ENCODE results near the gene CST7.

The CST7 gene

GRCh38 chr20:25005661-25006060 is 56.6 kb downstream of the CST7 start:
- peaks cover 24% of the 10 kb centered on the region for H3K36me3 Mint-ChIP-seq
- H3K27ac Mint-ChIP-seq: no peak overlapping the region
- H3K9me3 Mint-ChIP-seq (ENCODE audit: low read depth): no peaks in the 10 kb centered on the region
- no peak overlapping the region for H3K4me3 Mint-ChIP-seq
- no peaks in the 10 kb centered on the region for H3K4me1 Mint-ChIP-seq (ENCODE audit: low read depth)
- H3K27me3 Mint-ChIP-seq: no peaks in the 10 kb centered on the region

- Mint-ChIP-seq H3K36me3 (peaks cover 24% of the 10 kb centered on the region), H3K27me3 (no peaks in the 10 kb centered on the region), H3K4me3 (no peak overlapping the region), H3K9me3 (ENCODE audit: low read depth) (no peaks in the 10 kb centered on the region), H3K4me1 (ENCODE audit: low read depth) (no peaks in the 10 kb centered on the region), H3K27ac (no peak overlapping the region)
Measured at GRCh38 chr20:25006431-25007167, 57.5 kb downstream of the CST7 start.

- no peaks in the 10 kb centered on the region for H3K9me3 Mint-ChIP-seq (ENCODE audit: low read depth)
Measured at GRCh38 chr20:25007491-25008305, 58.6 kb downstream of the CST7 start.

DNA sequence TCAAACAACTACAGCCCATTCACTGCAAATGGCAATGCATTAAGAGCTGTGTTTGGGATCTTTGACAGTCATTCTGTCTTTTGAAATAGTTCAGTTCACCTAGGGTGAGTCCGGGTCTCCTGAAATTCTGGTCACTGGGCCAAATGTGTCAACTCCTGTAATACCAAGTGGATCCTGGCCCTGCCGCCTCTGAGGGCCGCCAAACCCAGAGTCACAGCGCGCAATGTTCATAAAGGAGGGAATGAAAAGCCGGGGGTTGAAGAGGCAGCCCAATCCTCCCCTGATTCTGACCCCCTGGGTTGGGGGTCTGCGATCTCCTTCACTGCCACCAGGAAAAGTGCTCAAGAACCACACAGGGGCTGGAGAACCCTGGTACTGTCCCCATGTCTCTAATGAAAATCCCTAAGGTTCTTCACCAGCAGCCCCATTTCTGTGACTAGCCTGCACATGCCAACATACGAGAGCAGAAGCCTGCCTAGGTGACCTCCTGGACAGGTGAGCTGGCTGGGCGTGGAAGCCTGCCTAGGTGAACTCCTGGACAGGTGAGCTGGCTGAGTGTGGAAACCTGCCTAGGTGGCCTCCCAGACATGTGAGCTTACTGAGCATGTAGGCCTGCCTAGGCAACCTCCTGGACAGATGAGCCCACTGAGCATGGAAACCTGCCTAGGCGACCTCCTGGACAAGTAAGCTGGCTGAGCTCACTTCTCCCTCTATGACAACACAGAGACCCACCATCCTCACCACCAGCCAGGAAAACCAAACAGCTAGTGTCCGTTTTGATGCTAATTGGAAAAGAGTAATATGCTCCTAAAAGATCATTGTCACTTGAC is 59.5 kb downstream of the CST7 start:
- H3K36me3 Mint-ChIP-seq: peaks cover 11% of the 10 kb centered on the region
- no peak overlapping the region for H3K4me3 Mint-ChIP-seq
- no peak overlapping the region for H3K27ac Mint-ChIP-seq
- H3K4me1 Mint-ChIP-seq (ENCODE audit: low read depth): no peaks in the 10 kb centered on the region
- H3K9me3 Mint-ChIP-seq (ENCODE audit: low read depth): no peaks in the 10 kb centered on the region
- H3K27me3 Mint-ChIP-seq: no peaks in the 10 kb centered on the region

More at GRCh38 chr20:25007491-25008305, 58.6 kb downstream of the CST7 start:
- no peaks in the 10 kb centered on the region for H3K4me1 Mint-ChIP-seq (ENCODE audit: low read depth)
- no peak overlapping the region for H3K27ac Mint-ChIP-seq
- no peak overlapping the region for H3K4me3 Mint-ChIP-seq
- H3K36me3 Mint-ChIP-seq: peaks cover 17% of the 10 kb centered on the region
- H3K27me3 Mint-ChIP-seq: no peaks in the 10 kb centered on the region

All from activated naive CD8-positive, alpha-beta T cell (primary cell).